PFSK-1 (cell line): Measurements from ENCODE around the gene CSKMT.

Experiments used
- FOXP2 ChIP-seq: optimal IDR thresholded peaks from 2 replicates; pipeline ENCODE3; 2011; ENCODE audit warnings: borderline replicate concordance, control low read depth, inconsistent platforms; ENCODE audit not compliant: insufficient read depth; ENCODE audit errors: extremely low read length, extremely low read depth
- POLR2AphosphoS5 ChIP-seq: IDR thresholded peaks from 2 replicates; pipeline ENCODE4 v1.6.1; 2012; ENCODE audit warnings: low read depth, mild to moderate bottlenecking, control low read depth, low read length, moderate library complexity
- SIN3A ChIP-seq: IDR thresholded peaks from 2 replicates; pipeline ENCODE4 v1.6.1; 2012; ENCODE audit warnings: mild to moderate bottlenecking, low read length, moderate library complexity, borderline replicate concordance; ENCODE audit not compliant: insufficient read depth
- TF ChIP-seq, protein P1 (sequence below), 2 experiments: IDR thresholded peaks; 2 replicates each; pipeline versions ENCODE4 v1.6.1 to v1.8.0; 2011 to 2012; ENCODE audit warnings: low read depth in 2 of 2, low read length in 2 of 2, control low read depth in 1 of 2, inconsistent platforms in 1 of 2, mild to moderate bottlenecking in 1 of 2, moderate library complexity in 1 of 2; ENCODE audit not compliant: insufficient read depth in 1 of 2

DNA sequence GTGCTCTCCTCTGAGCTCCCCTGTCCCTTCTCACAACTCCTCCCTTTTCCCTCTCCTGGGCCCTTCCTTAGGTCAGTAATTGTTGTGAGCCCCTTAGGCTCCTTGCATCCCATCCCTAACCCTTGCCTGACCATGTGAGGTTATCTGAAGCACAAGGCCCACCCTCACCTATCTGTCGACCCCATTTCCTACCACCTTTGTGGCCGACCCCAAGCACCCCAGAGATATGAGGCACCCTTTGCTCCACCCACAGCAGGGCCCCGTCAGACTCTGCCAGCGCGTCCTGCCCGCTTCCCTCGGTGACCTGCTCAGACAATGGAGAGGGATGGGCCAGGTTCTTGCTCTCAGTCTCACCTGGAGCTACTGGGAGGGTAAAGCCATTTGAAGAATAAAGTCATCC is 43.7 kb downstream of the CSKMT start:
- TF ChIP-seq SIN3A, result no peak
- TF ChIP-seq POLR2AphosphoS5, result no peak; the same call in 1 of the 2 replicates
- TF ChIP-seq, protein P1, sequence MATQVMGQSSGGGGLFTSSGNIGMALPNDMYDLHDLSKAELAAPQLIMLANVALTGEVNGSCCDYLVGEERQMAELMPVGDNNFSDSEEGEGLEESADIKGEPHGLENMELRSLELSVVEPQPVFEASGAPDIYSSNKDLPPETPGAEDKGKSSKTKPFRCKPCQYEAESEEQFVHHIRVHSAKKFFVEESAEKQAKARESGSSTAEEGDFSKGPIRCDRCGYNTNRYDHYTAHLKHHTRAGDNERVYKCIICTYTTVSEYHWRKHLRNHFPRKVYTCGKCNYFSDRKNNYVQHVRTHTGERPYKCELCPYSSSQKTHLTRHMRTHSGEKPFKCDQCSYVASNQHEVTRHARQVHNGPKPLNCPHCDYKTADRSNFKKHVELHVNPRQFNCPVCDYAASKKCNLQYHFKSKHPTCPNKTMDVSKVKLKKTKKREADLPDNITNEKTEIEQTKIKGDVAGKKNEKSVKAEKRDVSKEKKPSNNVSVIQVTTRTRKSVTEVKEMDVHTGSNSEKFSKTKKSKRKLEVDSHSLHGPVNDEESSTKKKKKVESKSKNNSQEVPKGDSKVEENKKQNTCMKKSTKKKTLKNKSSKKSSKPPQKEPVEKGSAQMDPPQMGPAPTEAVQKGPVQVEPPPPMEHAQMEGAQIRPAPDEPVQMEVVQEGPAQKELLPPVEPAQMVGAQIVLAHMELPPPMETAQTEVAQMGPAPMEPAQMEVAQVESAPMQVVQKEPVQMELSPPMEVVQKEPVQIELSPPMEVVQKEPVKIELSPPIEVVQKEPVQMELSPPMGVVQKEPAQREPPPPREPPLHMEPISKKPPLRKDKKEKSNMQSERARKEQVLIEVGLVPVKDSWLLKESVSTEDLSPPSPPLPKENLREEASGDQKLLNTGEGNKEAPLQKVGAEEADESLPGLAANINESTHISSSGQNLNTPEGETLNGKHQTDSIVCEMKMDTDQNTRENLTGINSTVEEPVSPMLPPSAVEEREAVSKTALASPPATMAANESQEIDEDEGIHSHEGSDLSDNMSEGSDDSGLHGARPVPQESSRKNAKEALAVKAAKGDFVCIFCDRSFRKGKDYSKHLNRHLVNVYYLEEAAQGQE (IDR thresholded peaks at IDR 0.05; ENCODE audit: insufficient read depth in 1 of 2, low read depth in 2 of 2, low read length in 2 of 2), result no peak
- TF ChIP-seq FOXP2, result no peak
